Parathyroid adenoma (tissue), 2 donors: ENCODE measurements around the gene UACA.
"Not testable (repeated sequence)": the region's sequence is repeated elsewhere in the genome, so short reads cannot be mapped to it uniquely, and the experiment has no call there.

Source experiments
- H2AFZ ChIP-seq: fragments of 300-600 bp; sonication (generic); one replicate; pipeline ENCODE4 v1.7.0; 2017; ENCODE audit warnings: antibody characterized with exemption, mild to moderate bottlenecking
- H3K27ac ChIP-seq: fragments of 300-600 bp; sonication (generic); one replicate; pipeline ENCODE4 v1.7.0; 2017
- H3K27me3 ChIP-seq: fragments of 300-600 bp; sonication (generic); one replicate; pipeline ENCODE4 v1.7.0; 2017; ENCODE audit warnings: low read length; ENCODE audit not compliant: control insufficient read depth, insufficient read depth
- H3K36me3 ChIP-seq: fragments of 300-600 bp; sonication (generic); one replicate; pipeline ENCODE4 v1.7.0; 2017; ENCODE audit warnings: low read length; ENCODE audit not compliant: control insufficient read depth, insufficient read depth
- H3K4me1 ChIP-seq: fragments of 300-600 bp; sonication (generic); one replicate; pipeline ENCODE4 v1.7.0; 2017; ENCODE audit warnings: control low read depth
- H3K4me2 ChIP-seq: fragments of 300-600 bp; sonication (generic); one replicate; pipeline ENCODE4 v1.7.0; 2017; ENCODE audit warnings: low read length
- H3K4me3 ChIP-seq: fragments of 300-600 bp; sonication (generic); one replicate; pipeline ENCODE4 v1.7.0; 2017; ENCODE audit warnings: low read depth, low read length
- H3K79me2 ChIP-seq: fragments of 300-600 bp; sonication (generic); one replicate; pipeline ENCODE4 v1.7.0; 2017; ENCODE audit warnings: control low read depth
- H3K9ac ChIP-seq: fragments of 300-600 bp; sonication (generic); one replicate; pipeline ENCODE4 v1.7.0; 2017; ENCODE audit warnings: mild to moderate bottlenecking
- H3K9me3 ChIP-seq: fragments of 300-600 bp; sonication (generic); one replicate; pipeline ENCODE4 v1.7.0; 2017; ENCODE audit warnings: low read length; ENCODE audit not compliant: control insufficient read depth
- CTCF ChIP-seq: fragments of 300-600 bp; sonication (generic); IDR thresholded peaks from one replicate; pipeline ENCODE4 v1.7.0; 2017; ENCODE audit warnings: antibody characterized with exemption, mild to moderate bottlenecking
- donor health status: primary hyperparathyroidism.

UACA gene

DNA sequence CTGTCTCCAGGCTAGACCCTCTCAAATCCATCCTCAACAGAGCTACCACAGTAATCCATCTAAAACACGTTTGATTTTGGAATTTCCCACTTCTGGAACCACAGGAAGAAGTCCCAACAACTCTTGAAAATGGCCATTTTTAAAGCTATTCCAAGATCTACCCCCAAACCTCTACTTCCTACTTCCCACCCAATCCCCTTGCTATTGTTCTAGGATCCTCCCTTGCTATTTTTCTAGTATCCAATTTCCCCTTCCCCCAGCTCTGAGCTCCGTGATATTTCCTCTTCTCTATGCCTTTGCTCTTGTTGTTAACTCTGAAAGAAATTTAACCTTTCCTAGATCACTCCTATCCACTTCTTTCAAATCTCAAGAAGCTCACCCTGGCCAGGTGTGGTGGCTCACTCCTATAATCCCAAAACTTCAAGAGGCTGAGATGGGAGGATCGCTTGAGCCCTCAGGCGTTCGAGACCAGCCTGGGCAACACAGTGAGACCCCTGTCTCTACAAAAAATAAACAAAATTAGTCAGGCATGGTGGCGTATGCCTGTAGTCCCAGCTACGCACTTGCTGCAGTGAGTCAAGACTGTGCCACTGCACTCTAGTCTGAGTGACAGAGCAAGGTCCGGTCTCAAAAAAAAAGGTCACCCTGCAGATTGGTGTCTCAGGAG, 13.0 kb downstream of the UACA start:
- Histone ChIP-seq H3K27ac (no peak overlapping the region), H3K4me3 (no peak overlapping the region), H3K79me2 (no peaks in the 10 kb centered on the region), H2AFZ (no peak overlapping the region), H3K9me3 (no peaks in the 10 kb centered on the region), H3K36me3 (no peaks in the 10 kb centered on the region), H3K4me2 (no peak overlapping the region), H3K4me1 (no peaks in the 10 kb centered on the region), H3K27me3 (no peaks in the 10 kb centered on the region), H3K9ac (no peak overlapping the region)
- TF ChIP-seq CTCF = no peak

- no peaks in the 10 kb centered on the region for H3K9me3 ChIP-seq
- no peak overlapping the region for H3K27ac ChIP-seq
- no peak overlapping the region for H3K4me2 ChIP-seq
- no peak for TF ChIP-seq CTCF
- H3K4me1 ChIP-seq = no peaks in the 10 kb centered on the region
- H2AFZ ChIP-seq = no peak overlapping the region
- no peak overlapping the region for H3K9ac ChIP-seq
- H3K4me3 ChIP-seq = no peak overlapping the region
- no peaks in the 10 kb centered on the region for H3K79me2 ChIP-seq
- no peaks in the 10 kb centered on the region for H3K27me3 ChIP-seq
- H3K36me3 ChIP-seq = no peaks in the 10 kb centered on the region
Measured at GRCh38 chr15:70748281-70748747, 15.0 kb downstream of the UACA start.

DNA sequence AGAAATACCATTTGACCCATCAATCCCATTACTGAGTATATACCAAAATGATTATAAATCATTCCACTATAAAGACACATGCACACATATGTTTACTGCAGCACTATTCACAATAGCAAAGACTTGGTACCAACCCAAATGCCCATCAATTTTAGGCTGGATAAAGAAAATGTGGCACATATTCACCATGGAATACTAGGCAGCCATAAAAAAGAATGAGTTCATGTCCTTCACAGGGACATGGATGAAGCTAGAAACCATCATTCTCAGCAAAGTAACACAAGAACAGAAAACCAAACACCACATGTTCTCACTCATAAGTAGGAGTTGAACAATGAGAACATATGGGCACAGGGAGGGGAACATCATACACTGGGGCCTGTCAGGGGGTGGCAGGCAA, 16.8 kb downstream of the UACA start:
- not testable (repeated sequence) for H3K4me2 ChIP-seq, H3K4me3 ChIP-seq, H3K27ac ChIP-seq, H3K4me1 ChIP-seq, H3K9me3 ChIP-seq, H3K79me2 ChIP-seq, H3K27me3 ChIP-seq, H3K36me3 ChIP-seq, H3K9ac ChIP-seq, H2AFZ ChIP-seq

- Histone ChIP-seq H3K79me2 (no peaks in the 10 kb centered on the region), H3K27me3 (no peaks in the 10 kb centered on the region), H3K9me3 (no peaks in the 10 kb centered on the region), H3K4me3 (peak overlapping the region; percentile 27), H3K9ac (no peak overlapping the region), H3K4me1 (peaks cover 3% of the 10 kb centered on the region), H2AFZ (peak overlapping the region; percentile 23), H3K27ac (peak overlapping the region; percentile 55), H3K36me3 (no peaks in the 10 kb centered on the region), H3K4me2 (no peak overlapping the region)
- no peak for TF ChIP-seq CTCF
Measured at GRCh38 chr15:70742928-70743327, 20.4 kb downstream of the UACA start.

- Histone ChIP-seq H3K27me3 (no peaks in the 10 kb centered on the region), H3K9me3 (no peaks in the 10 kb centered on the region), H3K9ac (no peak overlapping the region), H3K36me3 (no peaks in the 10 kb centered on the region), H3K4me1 (peaks cover 3% of the 10 kb centered on the region), H3K27ac (peak overlapping the region; percentile 37), H2AFZ (no peak overlapping the region), H3K4me3 (no peak overlapping the region), H3K79me2 (no peaks in the 10 kb centered on the region), H3K4me2 (no peak overlapping the region)
- TF ChIP-seq CTCF = no peak
Measured at GRCh38 chr15:70741677-70742293, 21.6 kb downstream of the UACA start.
